Endodermal cell (in vitro differentiated cells): ENCODE measurements around the gene PCDHGA1. TPM values are rescaled to one million over a fixed set of nuclear protein-coding genes. Genes with fewer than 3 reads are reported as not detected.
"Not testable (repeated sequence)": the region's sequence is repeated elsewhere in the genome, so short reads cannot be mapped to it uniquely, and the experiment has no call there.

Experiments used
- DNase-seq: peaks from one replicate; pipeline ENCODE4 v3.0.0-alpha.2; 2017
- H3K27ac ChIP-seq: 2 replicates; pipeline ENCODE4 v1.5.1; 2013; ENCODE audit warnings: mild to moderate bottlenecking, low read depth, low read length, moderate library complexity
- H3K27me3 ChIP-seq: 2 replicates; pipeline ENCODE4 v1.6.1; 2013; ENCODE audit warnings: mild to moderate bottlenecking, low read length, moderate library complexity; ENCODE audit not compliant: insufficient read depth, control insufficient read depth, poor library complexity, severe bottlenecking
- H3K36me3 ChIP-seq: 2 replicates; pipeline ENCODE4 v1.7.0; 2013; ENCODE audit warnings: mild to moderate bottlenecking, low read length, moderate library complexity; ENCODE audit not compliant: control insufficient read depth, insufficient read depth
- H3K4me1 ChIP-seq: one replicate; pipeline ENCODE4 v1.7.0; 2013; ENCODE audit warnings: low read length; ENCODE audit not compliant: control insufficient read depth, insufficient read depth
- H3K4me3 ChIP-seq: 2 replicates; pipeline ENCODE4 v1.5.1; 2013; ENCODE audit warnings: mild to moderate bottlenecking, low read length, moderate library complexity
- H3K9ac ChIP-seq: 2 replicates; pipeline ENCODE4 v1.6.1; 2013; ENCODE audit warnings: mild to moderate bottlenecking, low read length, moderate library complexity; ENCODE audit not compliant: poor library complexity, severe bottlenecking; ENCODE audit errors: extremely low read depth
- H3K9me3 ChIP-seq: 2 replicates; pipeline ENCODE4 v1.6.1; 2013; ENCODE audit warnings: mild to moderate bottlenecking, low read length, moderate library complexity; ENCODE audit not compliant: control insufficient read depth
- H3K27ac Mint-ChIP-seq: 2 replicates; pipeline ENCODE4 v1.8.0; 2020; ENCODE audit warnings: mixed read lengths
- H3K27me3 Mint-ChIP-seq: 2 replicates; pipeline ENCODE4 v1.8.0; 2021; ENCODE audit warnings: mild to moderate bottlenecking, mixed read lengths; ENCODE audit not compliant: insufficient read depth
- H3K36me3 Mint-ChIP-seq: 2 replicates; pipeline ENCODE4 v1.8.0; 2020; ENCODE audit warnings: low read depth, mixed read lengths
- H3K4me1 Mint-ChIP-seq: 2 replicates; pipeline ENCODE4 v1.8.0; 2020; ENCODE audit warnings: mixed read lengths
- H3K4me3 Mint-ChIP-seq: 2 replicates; pipeline ENCODE4 v1.8.0; 2020; ENCODE audit warnings: mild to moderate bottlenecking, moderate library complexity, mixed read lengths
- H3K9me3 Mint-ChIP-seq: 2 replicates; pipeline ENCODE4 v1.8.0; 2020; ENCODE audit warnings: mild to moderate bottlenecking, mixed read lengths
- WGBS, 2 experiments: methylation state at CpG; one replicate each; pipeline versions ENCODE4 v1.1.5 to v1.1.7; 2013; ENCODE audit warnings: missing lambda C conversion rate in 2 of 2, mixed read lengths in 1 of 2; ENCODE audit not compliant: insufficient coverage in 1 of 2, insufficient read length in 1 of 2; 5-methylcytosine and 5-hydroxymethylcytosine counted together
- total RNA-seq, 2 donors: library from RNA; stranded (reverse); fragmentation: NEBNext Ultra II Directional in 1 of 2; extraction: Animal tissue kit (Norgen Biotek cat#: 25700) in 1 of 2; gene quantifications; 2 replicates in 1 of 2; 3 replicates in 1 of 2; pipeline ENCODE4 v1.2.1, GENCODE V29; 2021
- TF ChIP-seq, protein P1 (sequence below): fragments of 200-600 bp; sonication (generic); conservative IDR thresholded peaks from 2 replicates; pipeline ENCODE4 v1.5.0; 2021; ENCODE audit warnings: antibody characterized with exemption, mild to moderate bottlenecking

PCDHGA1 gene
- total RNA-seq, 2 donors from 2014 or later: 0.38 to 2.2 TPM

DNA sequence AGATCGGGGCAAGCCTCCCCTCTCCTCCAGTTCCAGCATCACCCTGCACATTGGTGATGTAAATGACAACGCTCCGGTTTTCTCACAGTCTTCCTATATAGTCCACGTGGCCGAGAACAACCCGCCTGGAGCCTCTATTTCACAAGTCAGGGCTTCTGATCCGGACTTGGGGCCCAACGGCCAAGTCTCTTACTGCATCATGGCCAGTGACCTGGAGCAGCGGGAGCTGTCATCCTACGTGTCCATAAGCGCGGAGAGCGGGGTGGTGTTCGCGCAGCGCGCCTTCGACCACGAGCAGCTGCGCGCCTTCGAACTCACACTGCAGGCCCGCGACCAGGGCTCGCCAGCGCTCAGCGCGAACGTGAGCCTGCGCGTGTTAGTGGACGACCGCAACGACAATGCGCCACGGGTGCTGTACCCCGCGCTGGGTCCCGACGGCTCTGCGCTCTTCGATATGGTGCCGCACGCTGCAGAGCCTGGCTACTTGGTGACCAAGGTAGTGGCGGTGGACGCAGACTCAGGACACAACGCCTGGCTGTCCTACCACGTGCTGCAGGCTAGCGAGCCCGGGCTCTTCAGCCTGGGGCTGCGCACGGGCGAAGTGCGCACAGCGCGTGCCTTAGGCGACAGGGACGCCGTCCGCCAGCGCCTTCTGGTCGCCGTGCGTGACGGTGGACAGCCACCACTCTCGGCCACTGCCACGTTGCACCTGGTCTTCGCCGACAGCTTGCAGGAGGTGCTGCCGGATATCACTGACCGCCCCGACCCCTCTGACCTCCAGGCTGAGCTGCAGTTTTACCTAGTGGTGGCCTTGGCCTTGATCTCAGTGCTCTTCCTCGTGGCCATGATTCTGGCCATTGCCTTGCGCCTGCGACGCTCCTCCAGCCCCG, 59.1 kb downstream of the PCDHGA1 start:
- Histone ChIP-seq H3K9ac (no peak overlapping the region), H3K27me3 (no peaks in the 10 kb centered on the region), H3K9me3 (peaks cover 64% of the 10 kb centered on the region), H3K4me3 (no peak overlapping the region), H3K4me1 (no peaks in the 10 kb centered on the region), H3K27ac (no peak overlapping the region), H3K36me3 (no peaks in the 10 kb centered on the region)
- H3K36me3 Mint-ChIP-seq: peaks cover 53% of the 10 kb centered on the region
- WGBS, 2 experiments: 94 to 96% methylated on average over 74 to 77 of the region's 77 CpGs
- no peak for DNase-seq
- TF ChIP-seq, protein P1, sequence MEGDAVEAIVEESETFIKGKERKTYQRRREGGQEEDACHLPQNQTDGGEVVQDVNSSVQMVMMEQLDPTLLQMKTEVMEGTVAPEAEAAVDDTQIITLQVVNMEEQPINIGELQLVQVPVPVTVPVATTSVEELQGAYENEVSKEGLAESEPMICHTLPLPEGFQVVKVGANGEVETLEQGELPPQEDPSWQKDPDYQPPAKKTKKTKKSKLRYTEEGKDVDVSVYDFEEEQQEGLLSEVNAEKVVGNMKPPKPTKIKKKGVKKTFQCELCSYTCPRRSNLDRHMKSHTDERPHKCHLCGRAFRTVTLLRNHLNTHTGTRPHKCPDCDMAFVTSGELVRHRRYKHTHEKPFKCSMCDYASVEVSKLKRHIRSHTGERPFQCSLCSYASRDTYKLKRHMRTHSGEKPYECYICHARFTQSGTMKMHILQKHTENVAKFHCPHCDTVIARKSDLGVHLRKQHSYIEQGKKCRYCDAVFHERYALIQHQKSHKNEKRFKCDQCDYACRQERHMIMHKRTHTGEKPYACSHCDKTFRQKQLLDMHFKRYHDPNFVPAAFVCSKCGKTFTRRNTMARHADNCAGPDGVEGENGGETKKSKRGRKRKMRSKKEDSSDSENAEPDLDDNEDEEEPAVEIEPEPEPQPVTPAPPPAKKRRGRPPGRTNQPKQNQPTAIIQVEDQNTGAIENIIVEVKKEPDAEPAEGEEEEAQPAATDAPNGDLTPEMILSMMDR: no peak
- no peak overlapping the region for H3K27ac Mint-ChIP-seq
- peaks cover 76% of the 10 kb centered on the region for H3K9me3 Mint-ChIP-seq
- no peaks in the 10 kb centered on the region for H3K4me1 Mint-ChIP-seq
- H3K27me3 Mint-ChIP-seq: peaks cover 11% of the 10 kb centered on the region
- no peak overlapping the region for H3K4me3 Mint-ChIP-seq

DNA sequence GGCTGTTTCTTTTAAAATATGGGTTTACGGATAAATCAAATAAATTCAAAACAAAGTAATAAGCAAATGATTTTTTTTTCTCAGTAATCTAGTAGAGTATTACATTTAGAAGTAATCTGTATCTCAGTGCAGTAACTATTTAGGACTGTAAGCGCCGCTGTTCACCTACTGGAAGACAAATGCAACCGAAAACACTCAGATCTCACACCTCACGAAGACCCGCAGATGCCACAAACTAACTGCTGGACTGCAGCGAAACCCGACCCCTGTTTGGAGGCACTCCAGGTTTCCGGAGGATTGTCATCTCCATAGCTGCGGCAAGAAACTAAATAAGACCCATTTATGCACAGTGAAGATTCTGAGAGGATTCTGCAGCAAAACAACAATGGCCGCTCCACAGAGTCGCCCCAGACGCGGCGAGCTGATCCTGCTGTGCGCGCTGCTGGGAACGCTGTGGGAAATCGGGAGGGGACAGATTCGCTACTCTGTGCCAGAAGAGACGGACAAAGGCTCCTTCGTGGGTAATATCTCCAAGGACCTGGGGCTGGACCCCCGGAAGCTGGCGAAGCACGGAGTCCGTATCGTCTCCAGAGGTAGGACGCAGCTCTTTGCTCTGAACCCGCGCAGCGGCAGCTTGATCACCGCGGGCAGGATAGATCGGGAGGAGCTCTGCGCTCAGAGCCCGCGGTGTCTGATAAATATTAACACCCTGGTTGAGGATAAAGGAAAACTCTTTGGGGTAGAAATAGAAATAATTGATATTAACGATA, 62.3 kb downstream of the PCDHGA1 start, which contains the start of gene PCDHGA8:
TSS of gene PCDHGA8 (plus strand) at position 205 of the 770 bp plus-strand sequence. CDS start at position 386, 181 bp downstream.
- DNase-seq: no peak
- Histone ChIP-seq H3K4me1 (no peaks in the 10 kb centered on the region), H3K36me3 (no peaks in the 10 kb centered on the region), H3K27me3 (no peaks in the 10 kb centered on the region), H3K9ac (no peak within 1 kb of the TSS), H3K9me3 (peaks cover 68% of the 10 kb centered on the region), H3K27ac (no peak within 1 kb of the TSS), H3K4me3 (peak within 1 kb of the TSS; percentile 20)
- no peak within 1 kb of the TSS for H3K27ac Mint-ChIP-seq
- H3K4me3 Mint-ChIP-seq: no peak within 1 kb of the TSS
- peaks cover 65% of the 10 kb centered on the region for H3K36me3 Mint-ChIP-seq
- peaks cover 11% of the 10 kb centered on the region for H3K27me3 Mint-ChIP-seq
- 95 to 98% methylated on average over 28 to 38 of the region's 38 CpGs for WGBS, 2 experiments
- TF ChIP-seq, protein P1: no peak
- no peaks in the 10 kb centered on the region for H3K4me1 Mint-ChIP-seq
- peaks cover 89% of the 10 kb centered on the region for H3K9me3 Mint-ChIP-seq

DNA sequence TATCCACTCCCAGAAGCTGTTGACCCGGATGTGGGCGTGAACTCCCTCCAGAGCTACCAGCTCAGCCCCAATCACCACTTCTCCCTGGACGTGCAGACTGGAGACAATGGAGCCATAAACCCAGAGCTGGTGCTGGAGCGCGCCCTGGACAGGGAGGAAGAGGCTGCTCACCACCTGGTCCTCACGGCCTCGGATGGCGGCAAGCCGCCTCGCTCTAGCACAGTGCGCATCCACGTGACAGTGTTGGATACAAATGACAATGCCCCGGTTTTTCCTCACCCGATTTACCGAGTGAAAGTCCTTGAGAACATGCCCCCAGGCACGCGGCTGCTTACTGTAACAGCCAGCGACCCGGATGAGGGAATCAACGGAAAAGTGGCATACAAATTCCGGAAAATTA, 63.0 kb downstream of the PCDHGA1 start:
- Mint-ChIP-seq H3K27me3 (peaks cover 9% of the 10 kb centered on the region), H3K4me3 (no peak overlapping the region), H3K9me3 (peaks cover 89% of the 10 kb centered on the region), H3K4me1 (no peaks in the 10 kb centered on the region), H3K27ac (no peak overlapping the region), H3K36me3 (peaks cover 63% of the 10 kb centered on the region)
- no peak for DNase-seq
- Histone ChIP-seq H3K4me1 (no peaks in the 10 kb centered on the region), H3K9ac (no peak overlapping the region), H3K9me3 (peaks cover 66% of the 10 kb centered on the region), H3K4me3 (no peak overlapping the region), H3K27me3 (no peaks in the 10 kb centered on the region), H3K36me3 (no peaks in the 10 kb centered on the region), H3K27ac (no peak overlapping the region)
- 94 to 97% methylated on average over 19 to 21 of the region's 21 CpGs for WGBS, 2 experiments
- TF ChIP-seq, protein P1: no peak

DNA sequence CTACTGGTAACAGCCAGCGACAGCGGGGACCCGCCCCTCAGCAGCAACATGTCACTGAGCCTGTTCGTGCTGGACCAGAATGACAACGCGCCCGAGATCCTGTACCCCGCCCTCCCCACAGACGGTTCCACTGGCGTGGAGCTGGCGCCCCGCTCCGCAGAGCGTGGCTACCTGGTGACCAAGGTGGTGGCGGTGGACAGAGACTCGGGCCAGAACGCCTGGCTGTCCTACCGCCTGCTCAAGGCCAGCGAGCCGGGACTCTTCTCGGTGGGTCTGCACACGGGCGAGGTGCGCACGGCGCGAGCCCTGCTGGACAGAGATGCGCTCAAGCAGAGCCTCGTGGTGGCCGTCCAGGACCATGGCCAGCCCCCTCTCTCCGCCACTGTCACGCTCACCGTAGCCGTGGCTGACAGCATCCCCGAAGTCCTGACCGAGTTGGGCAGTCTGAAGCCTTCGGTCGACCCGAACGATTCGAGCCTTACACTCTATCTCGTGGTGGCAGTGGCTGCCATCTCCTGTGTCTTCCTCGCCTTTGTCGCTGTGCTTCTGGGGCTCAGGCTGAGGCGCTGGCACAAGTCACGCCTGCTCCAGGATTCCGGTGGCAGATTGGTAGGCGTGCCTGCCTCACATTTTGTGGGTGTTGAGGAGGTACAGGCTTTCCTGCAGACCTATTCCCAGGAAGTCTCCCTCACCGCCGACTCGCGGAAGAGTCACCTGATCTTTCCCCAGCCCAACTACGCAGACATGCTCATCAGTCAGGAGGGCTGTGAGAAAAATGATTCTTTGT, 64.3 kb downstream of the PCDHGA1 start:
- H3K36me3 ChIP-seq, H3K27me3 ChIP-seq, H3K27me3 Mint-ChIP-seq, H3K4me3 ChIP-seq, DNase-seq, H3K27ac ChIP-seq, H3K4me1 Mint-ChIP-seq, H3K27ac Mint-ChIP-seq, H3K4me1 ChIP-seq, H3K4me3 Mint-ChIP-seq, H3K9ac ChIP-seq: not testable (repeated sequence)
- 92 to 98% methylated on average over 24 to 41 of the region's 53 CpGs for WGBS, 2 experiments
- peaks cover 60% of the 10 kb centered on the region for H3K36me3 Mint-ChIP-seq
- H3K9me3 ChIP-seq: peaks cover 71% of the 10 kb centered on the region
- H3K9me3 Mint-ChIP-seq: peaks cover 89% of the 10 kb centered on the region
